H9 (cell line): ENCODE measurements around the gene HORMAD1. TPM values are rescaled to one million over a fixed set of nuclear protein-coding genes. Genes with fewer than 3 reads are reported as not detected.

Experiments
- DNase-seq: peaks from one replicate; pipeline ENCODE4 v3.0.0-alpha.2; 2017
- H2AFZ ChIP-seq: one replicate; pipeline ENCODE4 v1.6.1; 2013; ENCODE audit warnings: mild to moderate bottlenecking, low read length, control low read depth, moderate library complexity
- H2AK5ac ChIP-seq: 2 replicates; pipeline ENCODE4 v1.6.1; 2013; ENCODE audit warnings: low read length, control low read depth, mixed read lengths; ENCODE audit not compliant: insufficient read length
- H2BK120ac ChIP-seq: one replicate; pipeline ENCODE4 v1.6.1; 2013; ENCODE audit warnings: low read depth, mild to moderate bottlenecking, low read length, control low read depth, inconsistent platforms; ENCODE audit not compliant: poor library complexity, severe bottlenecking
- H2BK12ac ChIP-seq: 2 replicates; pipeline ENCODE4 v1.6.1; 2013; ENCODE audit warnings: low read length, control low read depth, mixed read lengths, low read depth; ENCODE audit not compliant: insufficient read length
- H2BK15ac ChIP-seq: 2 replicates; pipeline ENCODE4 v1.6.1; 2013; ENCODE audit warnings: low read depth, low read length, control low read depth
- H2BK20ac ChIP-seq: one replicate; pipeline ENCODE4 v1.6.1; 2013; ENCODE audit warnings: low read depth, mild to moderate bottlenecking, low read length, control low read depth, inconsistent platforms; ENCODE audit not compliant: poor library complexity, severe bottlenecking
- H2BK5ac ChIP-seq: 2 replicates; pipeline ENCODE4 v1.6.1; 2013; ENCODE audit warnings: low read length, control low read depth, mixed read lengths; ENCODE audit not compliant: insufficient read length
- H3K14ac ChIP-seq: 2 replicates; pipeline ENCODE4 v1.6.1; 2013; ENCODE audit warnings: low read length, control low read depth; ENCODE audit not compliant: insufficient read depth
- H3K18ac ChIP-seq: 2 replicates; pipeline ENCODE4 v1.6.1; 2013; ENCODE audit warnings: low read depth, mild to moderate bottlenecking, mixed read lengths, low read length, control low read depth; ENCODE audit not compliant: insufficient read length
- H3K23ac ChIP-seq: 2 replicates; pipeline ENCODE4 v1.6.1; 2013; ENCODE audit warnings: low read length, control low read depth, mixed read lengths, low read depth; ENCODE audit not compliant: insufficient read length
- H3K23me2 ChIP-seq: 2 replicates; pipeline ENCODE4 v1.6.1; 2013; ENCODE audit warnings: low read depth, mild to moderate bottlenecking, mixed read lengths, low read length, control low read depth; ENCODE audit not compliant: insufficient read length, poor library complexity, severe bottlenecking
- H3K27ac ChIP-seq: 2 replicates; pipeline ENCODE4 v1.5.1; 2013; ENCODE audit warnings: low read length, control low read depth, mixed read lengths, low read depth; ENCODE audit not compliant: insufficient read length
- H3K27me3 ChIP-seq: 2 replicates; pipeline ENCODE4 v1.6.1; 2013; ENCODE audit warnings: low read length, control low read depth, inconsistent platforms; ENCODE audit not compliant: insufficient read depth
- H3K4ac ChIP-seq: 2 replicates; pipeline ENCODE4 v1.6.1; 2013; ENCODE audit warnings: low read depth, mild to moderate bottlenecking, control low read depth, inconsistent platforms, low read length, moderate library complexity
- H3K4me1 ChIP-seq: 2 replicates; pipeline ENCODE4 v1.6.1; 2013; ENCODE audit warnings: low read length, control low read depth, inconsistent platforms; ENCODE audit not compliant: insufficient read depth
- H3K4me2 ChIP-seq: 2 replicates; pipeline ENCODE4 v1.6.1; 2013; ENCODE audit warnings: low read length, control low read depth, mixed read lengths; ENCODE audit not compliant: insufficient read length, insufficient read depth
- H3K56ac ChIP-seq: 2 replicates; pipeline ENCODE4 v1.6.1; 2013; ENCODE audit warnings: low read depth, mild to moderate bottlenecking, mixed read lengths, low read length, control low read depth; ENCODE audit not compliant: insufficient read length
- H3K79me1 ChIP-seq: 2 replicates; pipeline ENCODE4 v1.6.1; 2013; ENCODE audit warnings: low read depth, mild to moderate bottlenecking, moderate library complexity, low read length, control low read depth, inconsistent platforms; ENCODE audit not compliant: insufficient read depth, poor library complexity, severe bottlenecking
- H3K79me2 ChIP-seq: 2 replicates; pipeline ENCODE4 v1.6.1; 2013; ENCODE audit warnings: low read length, control low read depth, inconsistent platforms; ENCODE audit not compliant: insufficient read depth
- H3K9ac ChIP-seq: 2 replicates; pipeline ENCODE4 v1.6.1; 2013; ENCODE audit warnings: low read length, control low read depth, mixed read lengths; ENCODE audit not compliant: insufficient read length; ENCODE audit errors: extremely low read depth
- H3K9me3 ChIP-seq: one replicate; pipeline ENCODE4 v1.6.1; 2013; ENCODE audit warnings: low read depth, low read length, inconsistent platforms; ENCODE audit not compliant: control insufficient read depth
- H3T11ph ChIP-seq: one replicate; pipeline ENCODE4 v1.6.1; 2013; ENCODE audit warnings: mild to moderate bottlenecking, low read length, control low read depth, inconsistent platforms
- H4K20me1 ChIP-seq: one replicate; pipeline ENCODE4 v1.6.1; 2013; ENCODE audit not compliant: control insufficient read depth, insufficient read length, insufficient read depth
- H4K5ac ChIP-seq: 2 replicates; pipeline ENCODE4 v1.6.1; 2013; ENCODE audit warnings: low read depth, mild to moderate bottlenecking, mixed read lengths, low read length, control low read depth; ENCODE audit not compliant: insufficient read length
- H4K8ac ChIP-seq: replicated peaks from 2 replicates; pipeline ENCODE4 v1.6.1; 2013; ENCODE audit warnings: low read length, control low read depth, mixed read lengths, low read depth; ENCODE audit not compliant: insufficient read length
- H4K91ac ChIP-seq: 2 replicates; pipeline ENCODE4 v1.6.1; 2013; ENCODE audit warnings: low read depth, mild to moderate bottlenecking, moderate library complexity, mixed read lengths, low read length, control low read depth; ENCODE audit not compliant: insufficient read length
- H3K27ac Mint-ChIP-seq, 3 experiments: 2 replicates in 2 of 3; 3 replicates in 1 of 3; pipeline ENCODE4 v1.8.0; 2020 to 2021; ENCODE audit warnings: mixed read lengths in 3 of 3, mild to moderate bottlenecking in 1 of 3, moderate library complexity in 1 of 3
- H3K27me3 Mint-ChIP-seq: 2 replicates; pipeline ENCODE4 v1.8.0; 2021; ENCODE audit warnings: low read depth, mild to moderate bottlenecking, moderate library complexity, mixed read lengths
- H3K36me3 Mint-ChIP-seq, 3 experiments: 2 replicates in 2 of 3; 3 replicates in 1 of 3; pipeline ENCODE4 v1.8.0; 2020 to 2021; ENCODE audit warnings: low read depth in 3 of 3, mixed read lengths in 3 of 3; ENCODE audit not compliant: insufficient read depth in 1 of 3
- H3K4me1 Mint-ChIP-seq, 2 experiments: 2 replicates each; pipeline ENCODE4 v1.8.0; 2020; ENCODE audit warnings: mixed read lengths in 2 of 2
- H3K4me3 Mint-ChIP-seq, 2 experiments: 2 replicates in 1 of 2; 3 replicates in 1 of 2; pipeline ENCODE4 v1.8.0; 2020 to 2021; ENCODE audit warnings: mild to moderate bottlenecking in 2 of 2, mixed read lengths in 2 of 2, moderate library complexity in 1 of 2
- H3K9me3 Mint-ChIP-seq, 2 experiments: 2 replicates in 1 of 2; 3 replicates in 1 of 2; pipeline ENCODE4 v1.8.0; 2020; ENCODE audit warnings: mild to moderate bottlenecking in 2 of 2, mixed read lengths in 2 of 2, moderate library complexity in 1 of 2
- CTCF ChIP-seq: fragments of 200-600 bp; sonication (generic); conservative IDR thresholded peaks from 3 replicates; pipeline ENCODE4 v1.8.0; 2021; ENCODE audit warnings: antibody characterized with exemption, mild to moderate bottlenecking
- WGBS: extraction: QIAGEN DNeasy Blood & Tissue Kit; methylation state at CpG from one replicate; pipeline ENCODE4 v1.1.7; 2013; ENCODE audit warnings: missing lambda C conversion rate, low lambda C conversion rate, mixed read lengths; ENCODE audit not compliant: insufficient read length; ENCODE audit errors: extremely low coverage; 5-methylcytosine and 5-hydroxymethylcytosine counted together
- total RNA-seq: library from RNA; stranded (reverse); gene quantifications from 2 replicates; pipeline ENCODE4 v1.2.1, GENCODE V29; 2021

The HORMAD1 gene
- total RNA-seq, 1 experiment from 2014 or later = not detected

GRCh38 chr1:150748878-150749719 lies 28.4 kb upstream of the HORMAD1 start:
- Histone ChIP-seq H4K5ac (no peak overlapping the region), H3K4ac (no peak overlapping the region), H2BK20ac (no peak overlapping the region), H3K4me2 (no peak overlapping the region), H3K79me1 (no peaks in the 10 kb centered on the region), H3K56ac (no peak overlapping the region), H3K23me2 (no peaks in the 10 kb centered on the region), H3K4me1 (no peaks in the 10 kb centered on the region), H4K91ac (no peak overlapping the region), H4K8ac (no peak overlapping the region), H3K9me3 (no peaks in the 10 kb centered on the region), H4K20me1 (no peaks in the 10 kb centered on the region), H3K23ac (no peak overlapping the region), H3K14ac (no peak overlapping the region), H2AK5ac (no peak overlapping the region), H3K9ac (no peak overlapping the region), H2AFZ (no peak overlapping the region), H3T11ph (no peak overlapping the region), H2BK12ac (no peak overlapping the region), H3K79me2 (no peaks in the 10 kb centered on the region), H3K27me3 (peaks cover 2% of the 10 kb centered on the region; the same call in 1 of the 2 replicates), H3K18ac (no peak overlapping the region), H3K27ac (no peak overlapping the region), H2BK5ac (no peak overlapping the region), H2BK120ac (no peak overlapping the region), H2BK15ac (no peak overlapping the region)
- WGBS = no CpG with 5 or more reads among the region's 12 CpGs
- no peaks in the 10 kb centered on the region for H3K36me3 Mint-ChIP-seq
- TF ChIP-seq CTCF = no peak
- no peaks in the 10 kb centered on the region for H3K27me3 Mint-ChIP-seq
- H3K27ac Mint-ChIP-seq = peak overlapping the region in 1 of 3 experiments; percentile 80; a peak in 1 of 7 replicates
- H3K4me3 Mint-ChIP-seq = no peak overlapping the region
- no peaks in the 10 kb centered on the region for H3K4me1 Mint-ChIP-seq
- H3K9me3 Mint-ChIP-seq = no peaks in the 10 kb centered on the region
- DNase-seq = no peak
